Loucy (cell line): ENCODE data around the gene LHFPL5.

Experiments used
- EZH2phosphoT487 ChIP-seq: fragments of 200-600 bp; IDR thresholded peaks from 2 replicates; pipeline ENCODE4 v1.6.1; 2018; ENCODE audit warnings: antibody characterized with exemption, mild to moderate bottlenecking, moderate library complexity, borderline replicate concordance
- TF ChIP-seq, protein P1 (sequence below): fragments of 200-600 bp; sonication (generic); conservative IDR thresholded peaks from 2 replicates; pipeline ENCODE4 v1.5.1; 2014; ENCODE audit warnings: mild to moderate bottlenecking, antibody characterized with exemption, low read length

DNA sequence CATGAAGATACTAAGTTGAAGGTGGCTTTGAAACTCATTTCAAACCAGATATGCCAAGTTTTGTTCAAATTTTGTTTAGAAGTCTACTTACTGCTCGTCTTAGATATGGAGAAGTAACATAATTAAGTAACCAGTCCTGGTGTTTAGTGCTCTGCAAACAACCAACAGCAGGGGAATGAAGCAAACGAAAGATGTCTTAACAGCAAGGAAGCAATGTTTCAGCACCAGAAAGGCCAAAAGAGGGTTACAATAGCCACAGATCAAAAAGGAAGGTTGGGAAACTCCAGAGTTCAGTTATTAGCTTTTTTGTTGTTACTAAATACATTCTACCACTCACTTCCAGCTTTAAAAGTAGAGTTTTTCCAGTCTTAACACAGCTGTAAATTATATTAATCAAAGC is 45.1 kb downstream of the LHFPL5 start:
- TF ChIP-seq, protein P1, sequence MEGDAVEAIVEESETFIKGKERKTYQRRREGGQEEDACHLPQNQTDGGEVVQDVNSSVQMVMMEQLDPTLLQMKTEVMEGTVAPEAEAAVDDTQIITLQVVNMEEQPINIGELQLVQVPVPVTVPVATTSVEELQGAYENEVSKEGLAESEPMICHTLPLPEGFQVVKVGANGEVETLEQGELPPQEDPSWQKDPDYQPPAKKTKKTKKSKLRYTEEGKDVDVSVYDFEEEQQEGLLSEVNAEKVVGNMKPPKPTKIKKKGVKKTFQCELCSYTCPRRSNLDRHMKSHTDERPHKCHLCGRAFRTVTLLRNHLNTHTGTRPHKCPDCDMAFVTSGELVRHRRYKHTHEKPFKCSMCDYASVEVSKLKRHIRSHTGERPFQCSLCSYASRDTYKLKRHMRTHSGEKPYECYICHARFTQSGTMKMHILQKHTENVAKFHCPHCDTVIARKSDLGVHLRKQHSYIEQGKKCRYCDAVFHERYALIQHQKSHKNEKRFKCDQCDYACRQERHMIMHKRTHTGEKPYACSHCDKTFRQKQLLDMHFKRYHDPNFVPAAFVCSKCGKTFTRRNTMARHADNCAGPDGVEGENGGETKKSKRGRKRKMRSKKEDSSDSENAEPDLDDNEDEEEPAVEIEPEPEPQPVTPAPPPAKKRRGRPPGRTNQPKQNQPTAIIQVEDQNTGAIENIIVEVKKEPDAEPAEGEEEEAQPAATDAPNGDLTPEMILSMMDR: no peak
- no peak for TF ChIP-seq EZH2phosphoT487
